Right lobe of liver (tissue), 6 donors: ENCODE data around the gene TEX22. TPM values are rescaled to one million over a fixed set of nuclear protein-coding genes. Genes with fewer than 3 reads are reported as not detected.

Experiments used
- ATAC-seq, 4 donors: fragments of 200-7000 bp; cut with Tn5 transposase; one replicate each; pipeline ENCODE4 v1.9.1; 2020; ENCODE audit warnings: mild to moderate bottlenecking in 4 of 4, moderate library complexity in 4 of 4
- DNase-seq, 3 donors: peaks; one replicate each; pipeline ENCODE4 v3.0.0-alpha.2; 2020
- H3K27ac ChIP-seq, 3 donors: fragments of 200-600 bp; one replicate each; pipeline ENCODE4 v1.8.0; 2022
- H3K27me3 ChIP-seq, 2 donors: fragments of 200-600 bp; one replicate each; pipeline ENCODE4 v1.8.0; 2022
- H3K36me3 ChIP-seq, 4 donors: fragments of 200-600 bp; sonication (generic) in 1 of 4; one replicate each; pipeline versions ENCODE4 v1.5.1 to v1.8.0; 2017 to 2022; ENCODE audit warnings: control low read depth in 1 of 4
- H3K4me1 ChIP-seq, 4 donors: fragments of 200-600 bp; sonication (generic) in 1 of 4; one replicate each; pipeline versions ENCODE4 v1.5.1 to v1.8.0; 2017 to 2022; ENCODE audit warnings: control low read depth in 1 of 4
- H3K4me3 ChIP-seq, 3 donors: fragments of 200-600 bp; one replicate each; pipeline ENCODE4 v1.8.0; 2022
- H3K9me3 ChIP-seq, 4 donors: fragments of 200-600 bp; sonication (generic) in 1 of 4; one replicate each; pipeline versions ENCODE4 v1.5.1 to v1.8.0; 2017 to 2022; ENCODE audit warnings: control low read depth in 1 of 4
- POLR2A ChIP-seq: fragments of 450-650 bp; IDR thresholded peaks from one replicate; pipeline ENCODE4 v1.6.1; 2017; ENCODE audit warnings: antibody characterized with exemption, mild to moderate bottlenecking
- WGBS: methylation state at CpG from one replicate; pipeline ENCODE4 v1.1.6; 2018; ENCODE audit warnings: low coverage, low lambda C conversion rate; ENCODE audit not compliant: insufficient coverage; ENCODE audit errors: missing lambda C conversion rate; 5-methylcytosine and 5-hydroxymethylcytosine counted together
- intact Hi-C, 2 donors: fragments of 100-400 bp; cut with DNase I; formaldehyde crosslinking; loops; one replicate each; pipeline versions ENCODE4 v1.11.2 to v1.14.1; 2022
- long read RNA-seq: library from polyadenylated mRNA; unstranded; transcript quantifications from one replicate; pipeline ENCODE4 v2.0.0, GENCODE V29; 2019
- total RNA-seq, 6 experiments: library from RNA; depleted of rRNA in 2 of 6; stranded (reverse); fragments of >200 nt in 2 of 6; fragmentation: NEBNext Ultra II Directional in 3 of 6; extraction: Animal tissue kit (Norgen Biotek cat#: 25700) in 3 of 6; gene quantifications; one replicate each; pipeline versions ENCODE4 v1.1.0 to v1.2.4, GENCODE V29; 2016 to 2023
- TF ChIP-seq, protein P1 (sequence below), 4 donors: fragments of 200-600 bp in 3 of 4; fragments of 450-650 bp in 1 of 4; IDR thresholded peaks; one replicate each; pipeline versions ENCODE4 v1.5.1 to v1.8.0; 2016 to 2022; ENCODE audit warnings: antibody characterized with exemption in 4 of 4, mild to moderate bottlenecking in 2 of 4
- donor health status: DM: no; HTN: yes; CAD: no.
- donor health status: DM: no; HTN: no; CAD: no.
- donor health status: DM: no; HTN: no; CAD: no.
- donor health status: DM: no; HTN: yes; CAD: no.
- donor health status: DM: no; HTN: yes; CAD: no.

The TEX22 gene, protein sequence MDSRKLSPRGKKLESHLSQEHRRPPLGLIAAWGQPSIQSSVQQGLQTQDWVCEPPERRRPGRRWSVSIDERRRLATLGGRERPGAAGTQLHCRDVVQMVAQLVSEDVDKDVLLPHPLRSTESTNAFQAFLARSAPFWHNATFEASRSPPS
- under 1 TPM in 3 of 6 experiments, not detected in 3; 0.07 to 0.44 (median 0.35) TPM for total RNA-seq
- long read RNA-seq = 0 reads

DNA sequence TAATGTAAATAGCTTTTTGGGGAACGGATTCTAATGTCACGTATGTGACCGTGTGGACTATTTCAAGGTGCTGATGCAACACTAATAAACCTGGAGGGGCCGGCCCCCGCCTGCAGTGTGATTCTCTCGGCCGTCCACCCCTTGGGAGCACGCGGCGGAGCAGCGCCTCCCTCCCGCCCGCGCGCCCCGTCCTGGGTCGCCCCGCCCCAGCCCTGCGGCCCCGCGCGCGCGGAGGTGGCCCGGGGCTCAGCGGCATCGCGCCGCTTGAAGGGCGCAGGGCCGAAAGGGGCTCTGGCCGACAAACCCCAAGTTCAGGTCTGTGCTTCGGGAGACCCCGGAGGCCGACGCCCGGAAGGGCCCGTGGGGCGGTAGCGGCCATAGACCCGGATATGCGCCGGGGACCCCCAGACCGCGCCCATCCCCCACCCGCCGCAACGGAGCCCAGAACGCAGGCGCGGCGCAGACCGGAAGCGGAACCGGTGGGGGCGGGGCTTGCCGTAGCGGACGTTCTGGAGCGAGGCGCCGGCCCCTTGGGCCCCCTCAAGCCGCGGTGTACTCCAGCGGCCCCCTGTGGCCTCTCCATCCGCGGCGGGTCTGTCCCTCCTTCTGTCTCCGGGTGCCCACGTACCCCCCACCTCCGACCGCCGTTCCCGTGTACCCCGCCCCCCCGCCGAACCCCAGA lies at the start of gene TEX22:
TEX22 (plus strand) TSS at position 495 of the 682 bp plus-strand sequence. CDS start 803 bp downstream, outside the sequence.
- Histone ChIP-seq H3K27me3 (no peaks in the 10 kb centered on the region), H3K4me1 (peaks cover 0 to 6% (median 0%) of the 10 kb centered on the region in 4 donors), H3K9me3 (no peaks in the 10 kb centered on the region), H3K4me3 (peak within 1 kb of the TSS; percentile 71 to 94 (median 84)), H3K36me3 (peaks cover 0 to 3% (median 0%) of the 10 kb centered on the region in 4 donors), H3K27ac (peak within 1 kb of the TSS; percentile 69 to 83 (median 82))
- intact Hi-C loops = no loop called here
- ATAC-seq (peak; percentile 86 to 93 (median 92)), DNase-seq (peak; percentile 88 to 90 (median 90))
- TF ChIP-seq, protein P1, sequence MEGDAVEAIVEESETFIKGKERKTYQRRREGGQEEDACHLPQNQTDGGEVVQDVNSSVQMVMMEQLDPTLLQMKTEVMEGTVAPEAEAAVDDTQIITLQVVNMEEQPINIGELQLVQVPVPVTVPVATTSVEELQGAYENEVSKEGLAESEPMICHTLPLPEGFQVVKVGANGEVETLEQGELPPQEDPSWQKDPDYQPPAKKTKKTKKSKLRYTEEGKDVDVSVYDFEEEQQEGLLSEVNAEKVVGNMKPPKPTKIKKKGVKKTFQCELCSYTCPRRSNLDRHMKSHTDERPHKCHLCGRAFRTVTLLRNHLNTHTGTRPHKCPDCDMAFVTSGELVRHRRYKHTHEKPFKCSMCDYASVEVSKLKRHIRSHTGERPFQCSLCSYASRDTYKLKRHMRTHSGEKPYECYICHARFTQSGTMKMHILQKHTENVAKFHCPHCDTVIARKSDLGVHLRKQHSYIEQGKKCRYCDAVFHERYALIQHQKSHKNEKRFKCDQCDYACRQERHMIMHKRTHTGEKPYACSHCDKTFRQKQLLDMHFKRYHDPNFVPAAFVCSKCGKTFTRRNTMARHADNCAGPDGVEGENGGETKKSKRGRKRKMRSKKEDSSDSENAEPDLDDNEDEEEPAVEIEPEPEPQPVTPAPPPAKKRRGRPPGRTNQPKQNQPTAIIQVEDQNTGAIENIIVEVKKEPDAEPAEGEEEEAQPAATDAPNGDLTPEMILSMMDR (IDR thresholded peaks at IDR 0.05) = no peak
- TF ChIP-seq POLR2A = peak; percentile 66
- WGBS = 0% methylated on average over 13 of the region's 77 CpGs

DNA sequence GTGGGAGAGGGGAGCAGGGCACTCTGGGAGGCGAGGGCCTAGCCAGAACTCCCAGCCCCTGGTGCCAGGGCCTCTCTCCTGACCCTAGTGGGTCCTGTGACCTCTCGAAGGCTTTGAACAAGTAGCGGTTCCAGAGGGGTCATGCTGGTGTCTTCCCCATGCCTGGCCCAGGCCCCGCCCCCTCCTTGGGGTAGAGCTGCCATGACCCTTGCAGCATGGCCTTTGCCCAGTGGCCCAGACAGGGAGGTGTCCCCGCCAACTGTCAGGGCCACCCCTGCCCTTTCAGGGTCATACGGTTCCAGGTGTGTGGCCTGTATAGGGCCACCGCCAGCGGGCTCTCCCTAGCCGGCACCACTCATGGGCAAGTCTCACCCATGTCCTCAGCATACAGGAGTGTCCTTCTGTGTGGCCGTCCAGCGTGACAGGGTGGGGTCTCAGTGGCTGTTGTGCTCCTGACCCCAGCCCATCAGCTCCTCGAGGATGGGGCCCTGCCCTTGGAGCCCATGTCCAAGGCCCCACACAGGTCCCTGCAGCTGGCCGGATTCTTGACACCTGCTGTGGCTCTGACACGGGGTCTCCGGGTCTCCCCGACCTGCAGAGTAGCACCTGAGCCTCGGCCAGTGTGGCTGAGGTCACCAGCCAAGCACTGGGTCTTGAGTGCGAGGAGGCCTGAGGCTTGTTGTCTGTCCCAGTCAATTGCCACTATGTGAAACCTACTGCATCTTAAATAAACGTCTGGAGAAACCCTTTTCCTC lies 49.2 kb upstream of the TEX22 start:
- peak in 2 of 3 donors; percentile 42 to 51 for DNase-seq
- peaks cover 0 to 6% (median 3%) of the 10 kb centered on the region in 4 donors for H3K4me1 ChIP-seq
- no peak overlapping the region for H3K4me3 ChIP-seq
- no peaks in the 10 kb centered on the region for H3K36me3 ChIP-seq
- TF ChIP-seq, protein P1 (IDR thresholded peaks at IDR 0.05) = no peak
- TF ChIP-seq POLR2A = no peak
- intact Hi-C loops = no loop called here
- H3K9me3 ChIP-seq = no peaks in the 10 kb centered on the region
- no peak overlapping the region for H3K27ac ChIP-seq
- peak in 2 of 4 donors; percentile 11 to 33 for ATAC-seq
- no CpG with 5 or more reads among the region's 19 CpGs for WGBS
- H3K27me3 ChIP-seq = no peaks in the 10 kb centered on the region

DNA sequence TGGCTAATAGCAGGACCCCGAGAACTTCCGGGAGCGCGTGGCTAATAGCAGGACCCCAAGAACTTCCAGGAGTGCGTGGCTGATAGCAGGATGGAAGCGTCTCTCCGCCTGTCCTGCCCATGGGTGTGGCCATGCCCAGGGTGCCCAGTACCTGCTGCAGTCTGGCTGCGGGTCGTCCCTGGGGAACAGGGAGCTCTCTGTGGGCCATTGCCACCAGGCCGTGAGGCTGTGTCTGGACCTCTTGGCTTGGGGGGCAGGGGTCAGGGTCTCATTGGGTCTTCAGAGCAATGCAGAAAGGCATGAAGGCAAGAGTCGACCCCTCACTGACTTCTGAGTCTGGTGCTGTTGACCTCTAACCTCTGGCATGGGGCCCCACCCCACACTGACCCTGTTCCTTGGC lies 48.3 kb upstream of the TEX22 start:
- Histone ChIP-seq H3K27ac (no peak overlapping the region), H3K4me1 (peaks cover 0 to 6% (median 3%) of the 10 kb centered on the region in 4 donors), H3K9me3 (no peaks in the 10 kb centered on the region), H3K4me3 (no peak overlapping the region), H3K36me3 (no peaks in the 10 kb centered on the region), H3K27me3 (no peaks in the 10 kb centered on the region)
- TF ChIP-seq POLR2A = no peak
- TF ChIP-seq, protein P1 (IDR thresholded peaks at IDR 0.05) = no peak
- ATAC-seq = no peak
- intact Hi-C loops = loop anchor here (5.0 to 10.0 kb wide), 4 partner anchors 65 to 265 kb away; no protein-coding TSS in a partner anchor
- WGBS = 93% methylated on average over 7 of the region's 11 CpGs
- DNase-seq = peak in 2 of 3 donors; percentile 42 to 48

DNA sequence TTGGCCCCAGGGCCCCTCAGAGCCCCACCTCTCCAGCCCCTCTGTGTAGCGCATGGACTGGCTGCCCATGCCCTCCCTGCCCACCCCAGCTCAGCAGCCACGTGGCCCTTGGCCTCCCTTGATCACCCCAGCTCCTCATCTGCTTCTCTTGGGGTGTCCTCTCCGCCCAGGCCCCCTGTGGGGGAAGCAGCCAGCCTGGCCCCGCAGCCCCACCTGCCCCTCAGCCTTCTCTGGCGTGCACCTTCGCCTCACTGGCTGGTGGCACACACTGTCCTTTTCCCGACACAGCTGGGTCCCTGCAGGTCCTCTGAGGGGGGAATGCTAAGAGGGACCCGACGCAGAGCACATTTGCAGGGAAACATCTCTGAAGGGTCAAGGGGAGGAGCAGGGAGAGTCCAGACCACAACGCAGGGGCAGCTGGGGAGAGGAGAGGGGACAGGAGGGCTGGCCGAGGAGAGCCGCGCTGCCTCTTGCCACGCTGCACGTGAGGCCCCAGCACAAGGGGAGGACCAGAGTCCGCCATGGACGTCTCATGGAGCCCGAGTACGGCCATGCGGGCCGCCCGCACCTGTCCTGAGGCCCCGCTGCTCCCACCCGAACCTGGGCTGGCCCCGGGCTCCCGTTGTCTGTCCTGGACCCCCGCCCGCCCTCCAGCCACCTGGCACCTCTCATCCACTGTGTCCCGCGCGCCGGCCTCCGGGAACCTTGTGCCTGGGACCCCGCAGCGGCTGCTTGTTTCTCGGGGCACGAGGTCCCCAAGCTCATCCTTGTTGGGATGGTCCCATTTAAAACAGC lies 47.7 kb upstream of the TEX22 start:
- Histone ChIP-seq H3K27ac (no peak overlapping the region), H3K9me3 (no peaks in the 10 kb centered on the region), H3K27me3 (no peaks in the 10 kb centered on the region), H3K36me3 (no peaks in the 10 kb centered on the region), H3K4me3 (no peak overlapping the region), H3K4me1 (peaks cover 0 to 6% (median 3%) of the 10 kb centered on the region in 4 donors)
- peak in 2 of 3 donors; percentile 49 to 62 for DNase-seq
- intact Hi-C loops = loop anchor here (5.0 to 10.0 kb wide), 4 partner anchors 66 to 266 kb away; no protein-coding TSS in a partner anchor
- no peak for TF ChIP-seq POLR2A
- TF ChIP-seq, protein P1 (IDR thresholded peaks at IDR 0.05) = no peak
- no peak for ATAC-seq
- 75% methylated on average over 4 of the region's 37 CpGs for WGBS
